ENCODE measurements around the gene NPHP4.

The NPHP4 gene

GRCh38 chr1:5989286-5989605 lies 3.0 kb downstream of the NPHP4 start:
- DNase-seq, result no peak

GRCh38 chr1:5988596-5989285 lies 3.5 kb downstream of the NPHP4 start:
- no peak for DNase-seq

GRCh38 chr1:5986018-5986417 lies 6.2 kb downstream of the NPHP4 start:
- DNase-seq, result no peak

GRCh38 chr1:5985250-5985649 lies 7.0 kb downstream of the NPHP4 start:
- no peak for DNase-seq

GRCh38 chr1:5983361-5984103 lies 8.7 kb downstream of the NPHP4 start:
- DNase-seq, result no peak

- DNase-seq, result no peak
Measured at GRCh38 chr1:5982868-5983267, 9.4 kb downstream of the NPHP4 start.

GRCh38 chr1:5982276-5982675 lies 9.9 kb downstream of the NPHP4 start:
- peak; percentile 47 for DNase-seq

GRCh38 chr1:5981009-5981380 lies 11.2 kb downstream of the NPHP4 start:
- DNase-seq, result no peak

- DNase-seq, result no peak
Measured at GRCh38 chr1:5980314-5981008, 11.8 kb downstream of the NPHP4 start.

GRCh38 chr1:5979536-5980313 lies 12.5 kb downstream of the NPHP4 start:
- DNase-seq, result no peak

- no peak for DNase-seq
Measured at GRCh38 chr1:5978452-5978851, 13.8 kb downstream of the NPHP4 start.

GRCh38 chr1:5977494-5978444 lies 14.5 kb downstream of the NPHP4 start:
- DNase-seq, result no peak

GRCh38 chr1:5976726-5977493 lies 15.3 kb downstream of the NPHP4 start:
- no peak for DNase-seq

GRCh38 chr1:5976231-5976630 lies 16.0 kb downstream of the NPHP4 start:
- no peak for DNase-seq

GRCh38 chr1:5975133-5975880 lies 16.9 kb downstream of the NPHP4 start:
- peak; percentile 66 for DNase-seq

GRCh38 chr1:5974631-5975030 lies 17.6 kb downstream of the NPHP4 start:
- no peak for DNase-seq

GRCh38 chr1:5973771-5974170 lies 18.5 kb downstream of the NPHP4 start:
- no peak for DNase-seq

- no peak for DNase-seq
Measured at GRCh38 chr1:5972198-5972520, 20.1 kb downstream of the NPHP4 start.

GRCh38 chr1:5971471-5972197 lies 20.6 kb downstream of the NPHP4 start:
- DNase-seq, result no peak
